GM19463 (cell line): ENCODE data around the gene SEMA3A.
"Not testable (repeated sequence)": the region's sequence is repeated elsewhere in the genome, so short reads cannot be mapped to it uniquely, and the experiment has no call there.

ENCODE experiments used
- ATAC-seq: cut with Tn5 transposase; IDR thresholded peaks from one replicate; pipeline ENCODE4 v1.9.1; 2021; ENCODE audit warnings: mild to moderate bottlenecking, moderate library complexity; ENCODE audit not compliant: unreplicated experiment

Gene SEMA3A

DNA sequence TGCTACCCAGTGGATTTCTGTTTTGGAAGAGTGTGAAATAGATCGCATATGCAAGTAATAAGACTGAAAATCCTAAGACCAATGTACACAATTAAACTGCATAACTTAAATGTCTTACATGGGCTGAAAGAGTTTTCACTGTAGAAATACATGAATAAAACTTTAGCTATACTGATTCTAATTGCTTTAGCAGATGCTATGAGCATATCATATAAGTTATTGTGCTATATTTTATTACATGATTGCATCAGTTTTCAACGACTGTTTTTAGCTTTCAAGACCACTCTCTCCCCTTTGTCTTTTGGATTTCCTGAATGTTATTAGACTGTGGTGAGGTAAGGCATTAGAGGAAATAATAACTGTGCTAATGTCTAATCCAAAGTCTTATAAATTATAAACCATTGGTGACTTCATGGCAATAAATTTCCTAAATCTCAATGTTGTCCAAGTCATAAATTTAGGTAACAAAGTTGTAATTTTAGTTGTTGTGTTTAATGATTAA is 124.5 kb downstream of the SEMA3A start:
- no peak for ATAC-seq

DNA sequence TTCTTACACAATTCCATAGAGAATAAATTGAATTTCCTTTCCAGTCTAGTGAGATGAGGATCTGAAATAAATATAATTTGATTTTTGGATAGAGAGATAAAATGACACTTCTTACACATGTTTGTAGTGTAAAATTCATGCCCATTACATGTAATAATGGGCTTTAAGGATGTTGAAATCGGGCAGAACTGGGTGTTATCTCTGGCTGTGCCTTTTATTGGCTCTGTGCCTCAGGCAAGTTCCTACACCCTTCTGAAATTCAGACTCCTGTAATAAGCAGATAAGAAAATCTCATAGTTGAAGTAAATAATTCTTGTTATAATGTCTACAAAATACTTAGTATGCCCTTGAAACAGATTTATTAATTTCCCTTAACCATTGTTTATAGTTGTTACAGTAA is 125.6 kb downstream of the SEMA3A start:
- no peak for ATAC-seq

DNA sequence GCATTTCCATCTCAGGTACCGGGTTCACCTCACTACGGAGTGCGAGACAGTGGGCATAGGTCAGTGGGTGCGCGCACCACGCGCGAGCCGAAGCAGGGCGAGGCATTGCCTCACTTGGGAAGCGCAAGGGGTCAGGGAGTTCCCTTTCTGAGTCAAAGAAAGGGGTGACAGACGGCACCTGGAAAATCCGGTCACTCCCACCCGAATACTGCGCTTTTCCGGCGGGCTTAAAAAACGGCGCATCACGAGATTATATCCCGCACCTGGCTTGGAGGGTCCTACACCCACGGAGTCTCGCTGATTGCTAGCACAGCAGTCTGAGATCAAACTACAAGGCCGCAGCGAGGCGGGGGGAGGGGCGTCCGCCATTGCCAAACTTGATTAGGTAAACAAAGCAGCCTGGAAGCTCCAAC is 132.1 kb downstream of the SEMA3A start:
- not testable (repeated sequence) for ATAC-seq

DNA sequence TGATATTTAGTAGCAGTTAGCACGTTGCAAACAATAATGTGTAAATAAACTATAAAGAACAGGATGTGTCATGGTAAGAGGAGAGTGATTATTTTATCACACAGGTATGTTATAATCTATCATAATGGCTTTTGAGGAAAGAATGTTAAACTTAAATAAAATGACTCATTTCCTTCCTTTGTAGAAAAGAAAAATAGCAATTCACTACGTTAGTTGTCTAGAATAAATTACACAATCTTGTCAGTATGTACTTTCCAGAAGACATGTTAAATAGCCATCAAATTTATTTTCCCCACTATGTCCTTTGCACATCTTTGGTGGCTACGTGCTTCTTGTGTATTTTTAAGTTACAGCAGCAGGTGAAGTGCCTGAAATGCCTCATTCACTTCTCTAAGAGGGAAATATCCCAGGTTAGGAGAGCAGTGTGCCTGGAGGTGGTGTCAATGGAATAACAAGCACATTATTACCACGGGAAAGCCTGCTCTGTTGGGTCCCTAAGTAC is 133.8 kb downstream of the SEMA3A start:
- ATAC-seq: no peak

DNA sequence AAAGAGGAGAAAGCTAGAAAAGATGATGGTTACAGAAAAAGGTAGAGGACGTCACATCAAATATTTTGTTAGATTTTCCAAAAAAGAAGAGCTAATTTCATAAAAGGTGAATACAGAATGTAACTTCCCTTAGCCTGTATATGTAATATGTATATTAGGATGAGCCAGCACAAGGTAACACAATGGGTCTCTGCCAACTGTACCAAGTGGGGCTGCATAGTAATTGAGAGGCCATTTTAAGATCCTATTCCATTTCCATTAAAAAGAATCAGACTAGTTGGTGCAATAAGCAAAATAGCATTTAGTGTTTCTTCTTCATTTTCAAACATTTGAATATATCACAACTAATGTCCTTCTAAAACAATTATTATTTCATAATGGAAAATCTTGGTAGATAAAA is 134.6 kb downstream of the SEMA3A start:
- ATAC-seq: no peak

DNA sequence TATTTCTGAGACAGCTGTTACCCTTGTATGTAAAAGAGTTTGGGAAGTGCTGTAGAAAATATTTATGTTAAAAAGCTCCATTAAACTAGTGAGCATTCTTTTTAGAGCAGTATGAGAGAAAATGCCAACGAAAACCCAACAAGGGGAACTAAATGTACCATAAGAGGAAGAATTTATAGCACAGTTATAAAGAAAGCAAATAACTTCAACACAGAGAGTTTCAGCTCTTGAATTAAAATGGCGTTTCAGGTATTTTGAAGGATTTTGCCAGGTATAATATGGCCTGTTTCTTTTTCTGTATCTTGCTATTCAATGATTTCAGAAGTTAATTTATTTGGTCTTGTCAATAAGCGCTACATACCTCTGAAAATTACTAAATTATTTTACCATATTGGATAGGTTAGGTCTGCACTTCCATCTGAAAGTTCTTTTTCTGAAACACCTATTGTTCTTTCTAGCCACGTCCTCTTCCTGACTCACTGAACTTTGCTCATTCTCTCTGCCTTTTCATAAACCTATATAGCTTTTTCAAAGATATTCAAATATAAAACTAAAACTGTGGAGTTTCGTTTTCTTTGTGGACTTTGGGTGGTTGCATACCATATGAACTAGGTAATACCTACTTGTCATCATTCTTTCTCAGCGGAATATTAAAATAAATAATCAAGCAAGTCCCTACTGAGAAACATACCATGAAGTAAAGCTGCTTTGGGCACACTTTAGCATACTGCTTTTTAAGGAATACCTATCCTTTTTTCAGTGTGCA is 136.1 kb downstream of the SEMA3A start:
- peak; percentile 51 for ATAC-seq

DNA sequence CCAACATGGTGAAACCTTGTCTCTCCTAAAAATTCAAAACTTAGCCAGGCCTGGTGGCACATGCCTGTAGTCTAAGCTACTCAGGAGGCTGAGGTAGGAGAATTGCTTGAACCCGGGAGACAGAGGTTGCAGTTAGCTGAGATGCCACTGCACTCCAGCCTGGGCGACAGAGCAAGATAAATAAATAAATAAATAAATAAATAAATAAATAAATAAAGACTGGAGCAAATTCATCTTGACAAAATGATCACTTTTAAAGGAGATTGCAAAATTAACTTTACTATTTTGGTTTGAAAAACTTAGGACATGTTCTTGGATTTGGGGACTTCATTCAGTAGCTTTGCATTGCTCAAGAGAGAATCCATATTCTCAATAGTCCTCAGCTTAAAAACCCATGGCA is 137.0 kb downstream of the SEMA3A start:
- no peak for ATAC-seq

DNA sequence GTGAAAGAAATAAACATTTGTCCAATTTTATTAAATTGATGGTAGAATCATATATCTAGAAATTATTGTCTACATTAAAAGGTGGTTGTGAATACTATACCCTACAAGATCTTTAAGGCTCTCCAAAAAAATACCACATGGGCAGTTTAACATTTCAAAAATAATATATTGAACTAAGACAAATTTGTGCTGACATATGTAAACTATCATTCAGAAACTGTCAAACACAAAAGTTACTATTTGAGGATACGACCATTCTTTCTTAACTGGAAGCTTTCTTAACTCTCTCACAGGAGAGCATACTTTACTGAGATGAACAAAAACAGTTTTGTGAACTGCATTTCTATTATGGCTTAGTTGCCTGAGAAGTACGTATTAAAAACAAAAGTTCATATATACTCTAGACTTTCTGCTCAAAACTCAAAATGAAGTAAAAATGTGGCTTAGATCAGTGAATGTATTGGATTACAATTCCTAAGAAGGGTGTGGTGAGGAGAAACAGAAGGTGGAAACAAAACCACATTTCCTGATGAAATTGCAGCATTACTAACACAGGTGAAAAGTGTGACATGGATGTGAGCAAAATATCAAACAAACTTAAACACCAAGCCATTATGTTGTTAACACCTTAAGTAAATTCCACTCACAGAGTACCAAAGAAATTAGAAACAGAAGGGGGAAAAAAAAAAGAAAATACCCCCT is 138.5 kb downstream of the SEMA3A start:
- no peak for ATAC-seq

DNA sequence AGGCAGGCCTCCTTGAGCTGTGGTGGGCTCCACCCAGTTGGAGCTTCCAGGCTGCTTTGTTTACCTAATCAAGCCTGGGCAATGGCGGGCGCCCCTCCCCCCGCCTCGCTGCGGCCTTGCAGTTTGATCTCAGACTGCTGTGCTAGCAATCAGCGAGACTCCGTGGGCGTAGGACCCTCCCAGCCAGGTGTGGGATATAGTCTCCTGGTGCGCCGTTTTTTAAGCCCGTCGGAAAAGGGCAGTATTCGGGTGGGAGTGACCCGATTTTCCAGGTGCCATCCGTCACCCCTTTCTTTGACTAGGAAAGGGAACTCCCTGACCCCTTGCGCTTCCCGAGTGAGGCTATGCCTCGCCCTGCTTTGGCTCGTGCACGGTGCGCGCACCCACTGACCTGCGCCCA is 139.4 kb downstream of the SEMA3A start:
- ATAC-seq: not testable (repeated sequence)

DNA sequence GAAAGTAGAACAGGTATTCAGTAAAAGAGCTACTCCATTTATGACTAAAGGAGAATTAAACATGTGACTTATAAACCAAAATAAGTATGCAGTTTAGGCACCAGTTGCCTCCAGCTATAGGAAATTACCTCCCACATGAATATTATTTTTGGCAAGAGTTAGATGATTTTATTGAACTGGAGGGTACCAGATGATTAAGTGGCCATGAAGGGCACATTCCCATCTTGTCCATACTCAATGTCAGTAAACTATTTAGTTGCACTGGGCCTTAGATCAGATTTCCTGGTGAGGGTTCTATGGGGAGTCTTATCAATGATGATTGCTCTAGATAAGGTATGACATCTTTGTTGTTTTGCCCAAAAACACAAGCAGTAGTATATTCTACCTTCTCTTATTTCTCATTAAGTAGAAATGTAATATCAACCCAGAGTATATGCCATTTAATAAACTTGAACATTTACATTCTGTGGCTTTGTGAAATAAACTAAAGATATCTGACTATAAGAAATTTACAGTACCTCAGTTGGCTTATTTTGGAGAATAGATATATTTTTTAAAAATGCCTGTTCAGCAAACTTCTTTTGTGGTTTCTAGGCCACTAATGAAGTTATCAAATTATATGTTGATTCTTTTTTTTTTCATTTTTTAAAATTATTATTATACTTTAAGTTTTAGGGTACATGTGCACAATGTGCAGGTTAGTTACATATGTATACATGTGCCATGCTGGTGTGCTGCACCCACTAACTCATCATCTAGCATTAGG is 145.3 kb downstream of the SEMA3A start:
- no peak for ATAC-seq

DNA sequence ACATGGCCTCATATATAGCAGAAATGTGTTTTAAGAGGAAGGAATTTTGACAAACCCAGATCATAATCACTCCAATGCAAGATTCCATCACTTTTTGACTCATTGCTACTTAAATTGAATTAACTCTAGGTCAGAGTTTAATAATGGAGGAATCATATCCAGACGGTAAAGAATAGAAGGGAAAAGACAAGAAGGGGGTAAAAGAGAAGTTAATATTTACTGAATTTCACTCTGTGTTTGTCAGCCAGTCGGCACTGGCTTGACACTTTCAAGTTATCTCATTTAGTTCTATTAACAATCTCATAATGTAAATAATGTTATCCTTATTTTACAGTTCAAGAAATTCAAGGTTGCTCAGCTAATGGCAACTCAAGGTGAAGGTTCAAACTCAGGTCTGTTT is 147.5 kb downstream of the SEMA3A start:
- ATAC-seq: no peak

DNA sequence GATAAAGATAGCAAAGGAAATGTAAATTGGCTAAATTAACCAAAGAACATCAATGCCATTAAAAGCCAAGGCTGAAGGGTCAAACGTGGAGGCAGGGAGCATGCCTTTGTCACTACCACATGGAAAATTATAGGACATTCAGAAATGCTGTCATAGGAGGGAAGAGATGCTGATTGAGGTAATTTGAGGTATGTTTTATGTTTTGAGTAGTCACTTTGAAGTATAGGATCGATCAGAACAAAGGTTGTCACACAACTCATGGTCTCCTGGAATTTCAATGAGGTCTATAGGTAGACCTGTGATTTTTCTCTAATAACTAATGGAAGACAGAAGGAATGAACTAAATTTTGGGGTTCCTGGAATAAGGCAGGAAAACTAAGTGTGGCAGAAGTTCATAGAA is 149.8 kb downstream of the SEMA3A start:
- ATAC-seq: no peak

DNA sequence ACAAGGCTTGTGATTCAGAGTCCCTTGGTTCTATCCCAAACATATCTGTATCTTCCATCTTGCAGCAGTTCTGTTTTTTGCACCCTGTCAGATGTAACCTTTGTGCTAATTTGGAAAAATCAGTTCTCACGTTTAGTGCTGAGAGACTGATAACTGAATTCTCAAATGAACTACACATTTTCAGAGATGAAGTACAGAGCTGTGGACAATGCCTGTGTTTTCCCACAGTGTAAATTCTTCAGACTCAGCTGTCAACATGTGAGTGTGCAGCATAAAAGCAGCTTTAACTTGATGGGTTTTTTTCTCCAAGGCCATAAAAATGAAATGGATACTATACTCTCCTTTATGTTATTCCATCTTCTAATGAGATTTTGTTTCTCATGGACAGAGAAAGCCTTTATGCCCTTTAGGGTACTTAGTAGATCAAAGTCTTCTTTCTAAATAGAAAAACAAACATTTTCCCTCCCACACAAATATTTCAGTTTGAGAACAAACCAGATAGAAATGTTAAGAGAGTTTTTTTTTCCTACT is 150.9 kb downstream of the SEMA3A start:
- no peak for ATAC-seq

DNA sequence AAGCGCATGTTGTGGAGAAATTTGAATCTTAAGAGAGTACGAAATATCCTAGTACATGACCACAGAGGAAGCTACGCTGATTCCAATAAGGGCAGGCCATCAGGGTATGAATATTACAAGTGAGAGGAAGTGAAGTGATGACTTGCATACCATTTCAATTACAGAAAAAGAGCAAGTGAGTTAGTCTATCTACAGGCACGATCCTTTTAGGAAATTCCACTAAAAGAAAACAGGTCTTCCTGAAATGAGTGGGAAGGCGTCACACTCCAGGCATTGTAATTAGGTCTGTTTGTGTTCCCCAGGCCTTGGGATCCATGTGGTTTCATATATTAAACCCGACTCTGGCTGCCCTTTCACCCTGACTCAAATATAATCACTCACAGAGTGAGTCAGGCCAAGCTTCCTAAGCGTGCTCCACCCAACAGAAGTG is 152.5 kb downstream of the SEMA3A start:
- no peak for ATAC-seq

DNA sequence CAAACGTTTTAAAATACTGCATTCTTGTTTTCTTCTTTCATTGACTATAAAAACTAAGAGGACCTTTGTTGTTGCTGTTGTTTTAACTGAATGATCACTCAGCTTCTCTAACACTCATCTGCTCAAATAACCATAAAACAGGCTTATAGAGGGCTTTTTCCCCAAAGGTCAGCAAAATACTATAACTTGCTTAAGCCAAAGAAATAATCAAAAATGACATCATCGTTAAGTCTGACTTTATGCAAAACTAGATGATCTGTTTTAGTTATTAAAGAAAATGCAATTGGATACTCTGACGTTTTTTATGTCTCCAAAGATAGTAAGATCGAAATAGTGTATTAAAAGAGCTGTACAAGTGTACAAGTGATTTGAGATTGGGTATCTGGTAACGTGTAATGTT is 152.9 kb downstream of the SEMA3A start:
- ATAC-seq: no peak

DNA sequence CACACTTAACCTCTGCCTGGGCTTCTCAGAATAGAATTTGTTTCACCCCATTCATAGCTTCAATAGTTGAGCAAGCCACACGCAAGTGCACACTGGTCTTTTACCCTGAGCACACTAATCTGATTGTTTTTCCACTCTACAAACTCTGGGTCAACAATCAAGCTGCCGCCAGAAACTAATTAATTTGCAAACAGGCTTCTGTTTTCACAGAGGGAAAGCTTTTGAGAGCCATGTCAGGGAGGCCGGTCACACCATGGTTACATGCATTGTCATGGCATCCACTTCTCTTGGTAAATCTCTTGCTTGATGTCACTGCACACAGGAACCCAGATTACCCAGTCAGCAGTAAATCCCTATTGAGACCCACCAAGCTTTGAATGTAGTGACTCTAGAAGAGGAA is 154.2 kb downstream of the SEMA3A start:
- ATAC-seq: no peak

DNA sequence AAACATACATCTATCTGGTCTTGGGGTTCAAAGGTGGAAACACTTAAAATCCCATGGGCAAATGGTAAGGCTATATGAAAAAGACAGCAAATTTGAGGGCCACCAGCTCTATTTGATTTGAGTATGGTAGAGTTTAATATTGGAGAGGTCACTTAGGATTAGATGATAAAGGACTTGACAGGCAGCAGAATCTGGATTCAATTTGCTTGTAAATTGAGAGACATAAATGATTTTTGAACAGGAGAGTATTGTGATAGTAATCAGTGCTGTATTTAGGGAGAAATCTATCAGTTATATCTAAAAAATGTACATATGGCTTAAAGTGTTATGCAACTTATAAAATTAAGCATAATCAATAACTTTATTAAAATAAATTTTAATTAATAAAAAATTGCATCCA is 155.2 kb downstream of the SEMA3A start:
- ATAC-seq: no peak

DNA sequence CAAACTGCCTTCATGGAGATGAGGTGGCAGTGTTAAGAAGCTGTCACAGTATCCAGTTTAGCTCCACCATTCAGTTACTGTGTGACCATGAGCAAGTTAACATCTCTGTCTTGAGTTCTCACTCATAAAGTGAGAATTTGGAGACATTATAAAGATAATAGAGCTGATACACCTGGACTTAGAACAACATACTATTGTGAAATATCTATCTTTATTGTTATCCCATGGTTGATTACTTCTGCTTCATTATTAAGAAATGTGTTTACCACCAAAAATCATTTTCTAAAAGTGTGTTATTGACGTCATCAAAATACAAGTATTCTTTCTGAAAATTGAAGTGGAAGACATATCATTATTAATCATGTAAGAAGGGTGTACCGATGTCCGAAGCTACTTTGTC is 166.9 kb downstream of the SEMA3A start:
- no peak for ATAC-seq

DNA sequence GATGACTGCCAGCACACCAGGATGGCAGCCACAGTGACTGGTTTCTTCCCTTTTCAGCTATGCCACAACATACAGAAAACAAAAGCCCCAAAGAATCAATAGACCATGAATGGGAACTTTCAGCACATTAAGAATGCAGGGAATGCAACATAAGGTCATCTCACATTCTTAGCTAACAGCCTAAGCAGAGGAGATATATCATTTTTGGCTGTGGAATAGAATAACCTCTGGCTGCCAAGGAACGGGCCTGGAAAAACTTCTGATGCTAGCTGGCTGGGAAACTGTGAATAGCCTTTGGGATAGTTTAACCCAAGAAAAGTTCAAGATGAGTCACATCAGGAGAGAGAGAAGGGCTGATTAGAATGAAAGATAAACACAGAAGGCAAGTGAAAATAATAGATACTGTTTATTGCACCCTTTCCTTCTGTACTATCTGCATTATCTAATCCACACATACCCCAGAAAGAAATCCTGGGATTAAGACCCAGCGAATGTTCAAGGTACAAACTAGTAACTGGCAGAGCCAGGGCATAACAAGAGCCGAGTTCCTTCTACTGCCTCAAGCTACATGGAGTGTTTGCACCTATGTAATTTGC is 169.2 kb downstream of the SEMA3A start:
- ATAC-seq: peak; percentile 56

DNA sequence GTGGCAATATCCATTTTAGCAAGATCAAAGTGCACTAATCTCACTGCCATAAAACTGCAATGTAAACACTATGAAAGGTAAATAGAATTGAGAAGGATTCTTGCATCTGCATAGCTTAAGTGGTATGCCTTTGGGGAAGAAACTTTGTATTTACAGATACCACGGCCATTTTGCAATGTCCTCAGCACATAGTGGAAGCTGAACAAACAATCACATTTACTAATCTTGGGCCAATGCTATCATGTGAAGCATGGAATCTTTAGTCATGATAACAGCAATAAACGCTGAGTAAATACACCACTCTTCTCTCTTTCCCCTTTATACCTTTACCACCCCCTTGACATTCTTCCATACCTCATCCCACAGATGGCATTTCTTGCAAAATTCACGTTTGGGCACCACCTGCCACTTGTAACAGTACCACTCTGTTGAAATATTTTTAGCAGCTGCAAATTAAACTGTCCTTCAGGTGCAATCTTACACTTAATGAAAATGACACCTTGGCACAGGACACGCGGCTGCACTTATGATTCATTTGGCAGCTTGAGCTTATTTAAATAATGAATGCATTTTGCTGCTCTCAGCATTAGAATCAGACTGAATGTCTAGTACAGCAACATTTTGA is 171.8 kb downstream of the SEMA3A start:
- ATAC-seq: no peak
